Iris pigment epithelial cell (primary cell): ENCODE measurements around the gene PARP2.

Source experiments
- DNase-seq: peaks from one replicate; pipeline ENCODE4 v3.0.0-alpha.2; 2011; ENCODE audit warnings: low read depth

The PARP2 gene

DNA sequence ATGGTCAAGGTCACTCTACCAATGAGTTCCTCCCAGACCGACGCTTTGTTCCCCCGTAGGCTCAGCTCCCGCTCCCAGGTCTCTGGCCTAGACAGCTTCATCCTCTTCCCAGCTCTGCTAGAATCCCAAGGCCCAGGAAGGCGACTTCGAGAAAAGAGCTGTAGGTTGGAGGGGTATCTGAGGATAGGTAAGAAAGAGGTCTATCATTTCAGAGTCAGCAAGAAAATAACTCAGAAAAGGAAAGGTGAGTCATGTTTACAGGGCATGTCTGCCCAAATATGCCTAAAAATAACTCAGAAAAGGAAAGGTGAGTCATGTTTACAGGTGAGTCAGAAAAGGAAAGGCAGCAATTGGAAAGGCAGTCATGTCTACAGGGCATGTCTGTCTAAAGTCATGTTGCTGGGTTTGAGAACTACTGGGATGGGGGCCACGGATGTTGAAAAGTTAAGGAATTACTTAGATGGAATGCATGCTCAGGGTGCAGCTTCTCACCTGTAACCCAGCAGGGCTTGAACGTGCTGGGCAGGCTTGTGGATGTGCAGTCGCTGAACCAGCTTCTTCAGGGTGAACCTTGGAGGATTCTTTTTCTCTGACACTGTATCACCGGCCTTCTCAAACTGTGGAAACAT is 57.6 kb downstream of the PARP2 start:
- peak; percentile 7 for DNase-seq

DNA sequence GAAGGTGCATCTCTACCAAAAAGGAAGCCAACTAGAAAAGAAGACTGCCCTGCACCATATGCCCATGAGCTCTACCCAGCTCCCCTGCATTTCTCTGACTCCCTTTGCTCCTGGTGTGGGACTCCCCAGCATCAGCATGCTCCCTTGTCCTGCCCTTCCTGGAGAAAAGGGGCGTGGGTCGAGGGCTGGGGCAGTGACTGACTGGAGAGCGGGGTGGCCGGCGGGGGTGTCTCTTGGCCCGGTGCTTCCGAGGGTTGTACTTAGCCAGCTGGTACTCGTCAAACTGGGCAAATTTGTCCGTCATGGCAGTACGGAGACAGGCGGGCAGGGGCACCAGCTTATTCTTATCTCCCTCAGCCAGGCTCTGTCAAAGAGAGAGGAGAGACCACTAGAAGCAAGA is 60.1 kb downstream of the PARP2 start:
- no peak for DNase-seq
